SU-DHL-6 (cell line): ENCODE data around the gene CACFD1.

ENCODE experiments used
- H2AFZ ChIP-seq: fragments of 200-600 bp; sonication (generic); 2 replicates; pipeline ENCODE4 v1.6.1; 2014; ENCODE audit warnings: low read depth, mild to moderate bottlenecking, moderate library complexity, mixed read lengths, antibody characterized with exemption, low read length; ENCODE audit not compliant: severe bottlenecking
- H3F3A ChIP-seq: fragments of 200-600 bp; shearing (Covaris generic); 2 replicates; pipeline ENCODE4 v1.6.0; 2016; ENCODE audit warnings: antibody characterized with exemption, mild to moderate bottlenecking; ENCODE audit not compliant: insufficient read depth
- H3K27ac ChIP-seq: fragments of 200-600 bp; sonication (generic); 2 replicates; pipeline ENCODE4 v1.5.1; 2016; ENCODE audit warnings: low read depth, mild to moderate bottlenecking, low read length, moderate library complexity, mixed read lengths
- H3K27me3 ChIP-seq: fragments of 200-600 bp; sonication (generic), shearing (Covaris generic); 2 replicates; pipeline ENCODE4 v1.6.0; 2014; ENCODE audit warnings: mild to moderate bottlenecking, low read length
- H3K36me3 ChIP-seq: fragments of 200-600 bp; sonication (generic); 2 replicates; pipeline ENCODE4 v1.6.1; 2014; ENCODE audit warnings: mild to moderate bottlenecking, low read length, mixed read lengths
- H3K4me2 ChIP-seq: fragments of 300-600, 200-600 bp; shearing (Covaris generic), sonication (generic); 2 replicates; pipeline ENCODE4 v1.6.0; 2014; ENCODE audit warnings: low read length, low read depth, mild to moderate bottlenecking; ENCODE audit not compliant: poor library complexity, severe bottlenecking
- H3K4me3 ChIP-seq: fragments of 200-600 bp; sonication (generic); 2 replicates; pipeline ENCODE4 v1.5.1; 2014; ENCODE audit warnings: antibody characterized with exemption, low read length, mild to moderate bottlenecking, mixed read lengths; ENCODE audit not compliant: insufficient read depth, poor library complexity, severe bottlenecking
- H3K79me2 ChIP-seq: fragments of 200-600 bp; sonication (generic); 2 replicates; pipeline ENCODE4 v1.6.1; 2014; ENCODE audit warnings: mild to moderate bottlenecking, low read length, moderate library complexity; ENCODE audit not compliant: insufficient read depth
- H3K9ac ChIP-seq: fragments of 200-600 bp; sonication (generic); 2 replicates; pipeline ENCODE4 v1.7.0; 2014; ENCODE audit warnings: mild to moderate bottlenecking, low read length
- H3K9me2 ChIP-seq: fragments of 200-600 bp; sonication (generic); replicated peaks from 2 replicates; pipeline ENCODE4 v1.6.1; 2014; ENCODE audit warnings: low read length; ENCODE audit not compliant: insufficient read depth
- H3K9me3 ChIP-seq: fragments of 200-600 bp; sonication (generic); 2 replicates; pipeline ENCODE4 v1.6.1; 2014; ENCODE audit warnings: low read length, mixed read lengths; ENCODE audit not compliant: insufficient read depth
- H4K20me1 ChIP-seq: fragments of 200-600 bp; sonication (generic); 2 replicates; pipeline ENCODE4 v1.6.1; 2014; ENCODE audit warnings: low read depth, mild to moderate bottlenecking, antibody characterized with exemption, low read length, moderate library complexity, mixed read lengths
- CTCF ChIP-seq: fragments of 200-600 bp; sonication (generic); IDR thresholded peaks from one replicate; pipeline ENCODE4 v1.5.1; 2017; ENCODE audit warnings: antibody characterized with exemption, mild to moderate bottlenecking, low read length, moderate library complexity; ENCODE audit not compliant: insufficient read depth, poor library complexity, severe bottlenecking
- EZH2phosphoT487 ChIP-seq: fragments of 200-600 bp; sonication (generic), shearing (Covaris generic); conservative IDR thresholded peaks from 2 replicates; pipeline ENCODE4 v1.6.1; 2018; ENCODE audit warnings: mild to moderate bottlenecking, antibody characterized with exemption, low read length, moderate library complexity, mixed read lengths

The CACFD1 gene

GRCh38 chr9:133495327-133496293 lies 35.8 kb downstream of the CACFD1 start:
- Histone ChIP-seq H3K27me3 (no peaks in the 10 kb centered on the region), H3K36me3 (no peaks in the 10 kb centered on the region)

GRCh38 chr9:133496861-133497842 lies 37.4 kb downstream of the CACFD1 start:
- H3K4me2 ChIP-seq = no peak overlapping the region
- H3K79me2 ChIP-seq = no peaks in the 10 kb centered on the region
- H3K4me3 ChIP-seq = no peak overlapping the region
- no peak overlapping the region for H3K9ac ChIP-seq
- no peaks in the 10 kb centered on the region for H3K9me2 ChIP-seq
- H3K36me3 ChIP-seq = no peaks in the 10 kb centered on the region
- TF ChIP-seq EZH2phosphoT487 (no peak), CTCF (no peak)
- H3K27me3 ChIP-seq = no peaks in the 10 kb centered on the region
- no peak overlapping the region for H2AFZ ChIP-seq
- H4K20me1 ChIP-seq = no peaks in the 10 kb centered on the region
- no peaks in the 10 kb centered on the region for H3F3A ChIP-seq
- peaks cover 8% of the 10 kb centered on the region; the same call in 1 of the 2 replicates for H3K9me3 ChIP-seq
- H3K27ac ChIP-seq = no peak overlapping the region

More at GRCh38 chr9:133495327-133496293, 35.8 kb downstream of the CACFD1 start:
- Histone ChIP-seq H4K20me1 (no peaks in the 10 kb centered on the region), H3K9ac (no peak overlapping the region), H3K9me3 (no peaks in the 10 kb centered on the region), H3K9me2 (no peaks in the 10 kb centered on the region), H3K79me2 (no peaks in the 10 kb centered on the region), H3K4me2 (no peak overlapping the region), H3K4me3 (no peak overlapping the region), H2AFZ (no peak overlapping the region), H3F3A (no peaks in the 10 kb centered on the region), H3K27ac (no peak overlapping the region)
- TF ChIP-seq CTCF (no peak), EZH2phosphoT487 (no peak)

- no peak for TF ChIP-seq EZH2phosphoT487
- no peaks in the 10 kb centered on the region for H3K79me2 ChIP-seq
- H3F3A ChIP-seq = no peaks in the 10 kb centered on the region
- no peak overlapping the region for H2AFZ ChIP-seq
- H3K4me2 ChIP-seq = no peak overlapping the region
- H3K9me2 ChIP-seq = no peaks in the 10 kb centered on the region
- no peaks in the 10 kb centered on the region for H4K20me1 ChIP-seq
- H3K4me3 ChIP-seq = no peak overlapping the region
- no peak overlapping the region for H3K27ac ChIP-seq
- peaks cover 11% of the 10 kb centered on the region; the same call in 1 of the 2 replicates for H3K9me3 ChIP-seq
- H3K9ac ChIP-seq = no peak overlapping the region
- H3K27me3 ChIP-seq = no peaks in the 10 kb centered on the region
- no peaks in the 10 kb centered on the region for H3K36me3 ChIP-seq
These were observed 39.5 kb downstream of the CACFD1 start for GRCh38 chr9:133499132-133499891.
